ENCODE data around the gene WSB1. TPM values are rescaled to one million over a fixed set of nuclear protein-coding genes. Genes with fewer than 3 reads are reported as not detected.

The WSB1 gene
- total RNA-seq, 1 experiment from 2014 or later, result 60.7 TPM

DNA sequence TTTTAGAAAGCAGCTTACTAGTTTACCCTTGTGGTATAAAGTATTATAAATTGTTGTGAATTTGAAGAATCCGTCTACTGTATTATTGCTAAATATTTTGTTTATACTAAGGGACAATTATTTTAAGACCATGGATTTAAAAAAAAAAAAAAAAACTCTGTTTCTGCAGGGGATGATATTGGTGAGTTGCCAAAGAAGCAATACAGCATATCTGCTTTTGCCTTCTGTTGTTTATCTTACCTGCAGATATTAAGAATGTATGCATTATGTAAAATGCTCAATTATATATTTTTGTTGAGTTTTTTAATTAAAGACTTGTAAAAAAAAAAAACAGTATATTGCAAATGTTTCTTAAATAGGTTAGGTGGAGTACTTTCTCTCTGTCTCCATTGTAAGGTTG is 19.4 kb downstream of the WSB1 start:
- CTCF ChIA-PET, result no interaction called here
- no TSS peak for BruUV-seq (replicated peaks)
- Mint-ChIP-seq H3K27ac (ENCODE audit: unreplicated experiment) (no peak overlapping the region), H3K4me1 (ENCODE audit: low read depth, unreplicated experiment) (no peaks in the 10 kb centered on the region), H3K27me3 (ENCODE audit: unreplicated experiment) (no peaks in the 10 kb centered on the region), H3K9me3 (ENCODE audit: low read depth, unreplicated experiment) (no peaks in the 10 kb centered on the region), H3K36me3 (ENCODE audit: insufficient read depth, unreplicated experiment) (peaks cover 55% of the 10 kb centered on the region), H3K4me3 (ENCODE audit: low read depth, unreplicated experiment) (no peak overlapping the region)
- intact Hi-C loops (cut with micrococcal nuclease; ENCODE audit: unreplicated experiment), result no loop called here
- no peak for DNase-seq
- TF ChIP-seq, protein P1, sequence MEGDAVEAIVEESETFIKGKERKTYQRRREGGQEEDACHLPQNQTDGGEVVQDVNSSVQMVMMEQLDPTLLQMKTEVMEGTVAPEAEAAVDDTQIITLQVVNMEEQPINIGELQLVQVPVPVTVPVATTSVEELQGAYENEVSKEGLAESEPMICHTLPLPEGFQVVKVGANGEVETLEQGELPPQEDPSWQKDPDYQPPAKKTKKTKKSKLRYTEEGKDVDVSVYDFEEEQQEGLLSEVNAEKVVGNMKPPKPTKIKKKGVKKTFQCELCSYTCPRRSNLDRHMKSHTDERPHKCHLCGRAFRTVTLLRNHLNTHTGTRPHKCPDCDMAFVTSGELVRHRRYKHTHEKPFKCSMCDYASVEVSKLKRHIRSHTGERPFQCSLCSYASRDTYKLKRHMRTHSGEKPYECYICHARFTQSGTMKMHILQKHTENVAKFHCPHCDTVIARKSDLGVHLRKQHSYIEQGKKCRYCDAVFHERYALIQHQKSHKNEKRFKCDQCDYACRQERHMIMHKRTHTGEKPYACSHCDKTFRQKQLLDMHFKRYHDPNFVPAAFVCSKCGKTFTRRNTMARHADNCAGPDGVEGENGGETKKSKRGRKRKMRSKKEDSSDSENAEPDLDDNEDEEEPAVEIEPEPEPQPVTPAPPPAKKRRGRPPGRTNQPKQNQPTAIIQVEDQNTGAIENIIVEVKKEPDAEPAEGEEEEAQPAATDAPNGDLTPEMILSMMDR (IDR thresholded peaks at IDR 0.05; ENCODE audit: unreplicated experiment), result no peak

- peaks cover 68% of the 10 kb centered on the region for H3K36me3 Mint-ChIP-seq (ENCODE audit: insufficient read depth, unreplicated experiment)
- H3K9me3 Mint-ChIP-seq (ENCODE audit: low read depth, unreplicated experiment), result no peaks in the 10 kb centered on the region
- peaks cover 12% of the 10 kb centered on the region for H3K4me1 Mint-ChIP-seq (ENCODE audit: low read depth, unreplicated experiment)
- intact Hi-C loops (cut with micrococcal nuclease; ENCODE audit: unreplicated experiment), result no loop called here
- H3K27ac Mint-ChIP-seq (ENCODE audit: unreplicated experiment), result no peak overlapping the region
- BruUV-seq (replicated peaks), result no TSS peak
- TF ChIP-seq, protein P1 (IDR thresholded peaks at IDR 0.05; ENCODE audit: unreplicated experiment), result no peak
- no peak for DNase-seq
- CTCF ChIA-PET, result interaction anchor here (0.6 kb wide), 2 partner anchors 11 to 22 kb away, joined by 6 to 9 read pairs; no protein-coding TSS in a partner anchor
- no peaks in the 10 kb centered on the region for H3K27me3 Mint-ChIP-seq (ENCODE audit: unreplicated experiment)
- H3K4me3 Mint-ChIP-seq (ENCODE audit: low read depth, unreplicated experiment), result no peak overlapping the region
Observed at GRCh38 chr17:27315322-27315721, 21.4 kb downstream of the WSB1 start.

DNA sequence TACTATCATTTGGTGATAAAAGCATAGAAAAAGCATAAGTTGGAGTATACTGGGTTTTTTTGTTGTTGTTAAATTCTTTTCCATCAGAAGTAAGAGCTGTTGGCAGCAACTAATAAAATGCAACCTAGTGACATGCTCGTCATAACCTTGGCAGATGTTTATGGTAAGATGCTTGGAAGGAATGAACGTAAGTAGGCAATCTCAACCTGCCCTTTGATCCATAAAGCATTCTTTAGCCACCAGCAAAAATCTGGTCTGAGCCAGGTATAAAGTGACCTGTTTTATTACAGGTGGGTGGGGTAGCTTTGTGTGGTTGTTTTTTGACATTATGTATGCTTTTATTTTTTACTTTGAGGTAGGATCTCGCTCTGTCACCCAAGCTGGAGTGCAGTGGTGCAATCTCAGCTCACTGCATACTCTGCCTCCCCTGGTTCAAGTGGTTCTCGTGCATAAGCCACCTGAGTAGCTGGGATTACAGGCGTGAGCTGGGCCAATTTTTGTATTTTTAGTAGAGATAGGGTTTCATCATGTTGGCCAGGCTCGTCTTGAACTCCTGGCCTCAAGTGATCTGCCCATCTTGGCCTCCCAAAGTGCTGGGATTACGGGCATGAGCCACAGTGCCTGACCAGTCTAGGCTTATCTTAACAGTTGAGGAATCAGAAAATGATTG is 22.0 kb downstream of the WSB1 start:
- TF ChIP-seq, protein P1 (IDR thresholded peaks at IDR 0.05; ENCODE audit: unreplicated experiment), result no peak
- Mint-ChIP-seq H3K27me3 (ENCODE audit: unreplicated experiment) (no peaks in the 10 kb centered on the region), H3K27ac (ENCODE audit: unreplicated experiment) (no peak overlapping the region), H3K9me3 (ENCODE audit: low read depth, unreplicated experiment) (no peaks in the 10 kb centered on the region), H3K4me3 (ENCODE audit: low read depth, unreplicated experiment) (no peak overlapping the region), H3K36me3 (ENCODE audit: insufficient read depth, unreplicated experiment) (peaks cover 63% of the 10 kb centered on the region), H3K4me1 (ENCODE audit: low read depth, unreplicated experiment) (peaks cover 18% of the 10 kb centered on the region)
- DNase-seq, result no peak
- CTCF ChIA-PET, result no interaction called here
- BruUV-seq (replicated peaks), result no TSS peak
- intact Hi-C loops (cut with micrococcal nuclease; ENCODE audit: unreplicated experiment), result no loop called here

DNA sequence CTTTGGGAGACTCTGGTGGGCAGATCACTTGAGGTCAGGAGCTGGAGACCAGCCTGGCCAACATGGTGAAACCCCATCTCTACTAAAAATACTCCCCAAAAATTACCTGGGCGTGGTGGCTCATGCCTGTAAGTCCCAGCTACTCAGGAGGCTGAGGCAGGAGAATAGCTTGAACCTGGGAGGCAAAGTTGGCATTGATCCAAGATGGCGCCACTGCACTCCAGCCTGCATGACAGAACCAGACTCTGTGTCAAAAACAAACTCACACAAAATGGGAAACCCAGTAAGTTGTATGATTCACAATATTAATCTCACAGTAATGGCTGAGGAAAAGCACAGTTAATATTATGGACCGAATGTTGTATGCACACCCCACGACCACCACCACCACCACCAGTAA is 24.3 kb downstream of the WSB1 start:
- CTCF ChIA-PET, result interaction anchor here (0.9 to 2.0 kb wide), 2 partner anchors 15 to 22 kb away, joined by 3 to 6 read pairs; no protein-coding TSS in a partner anchor
- peaks cover 46% of the 10 kb centered on the region for H3K36me3 Mint-ChIP-seq (ENCODE audit: insufficient read depth, unreplicated experiment)
- TF ChIP-seq, protein P1 (IDR thresholded peaks at IDR 0.05; ENCODE audit: unreplicated experiment), result no peak
- H3K9me3 Mint-ChIP-seq (ENCODE audit: low read depth, unreplicated experiment), result no peaks in the 10 kb centered on the region
- no peak for DNase-seq
- no peak overlapping the region for H3K4me3 Mint-ChIP-seq (ENCODE audit: low read depth, unreplicated experiment)
- no peaks in the 10 kb centered on the region for H3K27me3 Mint-ChIP-seq (ENCODE audit: unreplicated experiment)
- no peak overlapping the region for H3K27ac Mint-ChIP-seq (ENCODE audit: unreplicated experiment)
- intact Hi-C loops (cut with micrococcal nuclease; ENCODE audit: unreplicated experiment), result no loop called here
- peaks cover 28% of the 10 kb centered on the region for H3K4me1 Mint-ChIP-seq (ENCODE audit: low read depth, unreplicated experiment)
- BruUV-seq (replicated peaks), result no TSS peak

Data from Calu3 (cell line).